MM.1S (cell line): ENCODE results near the gene DCXR.

Source experiments
- DNase-seq: peaks from one replicate; pipeline ENCODE4 v3.0.0-alpha.2; 2015
- H2AFZ ChIP-seq: fragments of 300-600 bp; sonication (generic); 2 replicates; pipeline ENCODE4 v1.6.0; 2016; ENCODE audit warnings: antibody characterized with exemption, low read length
- H3F3A ChIP-seq: fragments of 300-600 bp; sonication (generic); 2 replicates; pipeline ENCODE4 v1.6.1; 2016; ENCODE audit warnings: mild to moderate bottlenecking, antibody characterized with exemption, low read length, moderate library complexity, mixed read lengths; ENCODE audit not compliant: insufficient read depth
- H3K27ac ChIP-seq: fragments of 300-600 bp; sonication (generic); 2 replicates; pipeline ENCODE4 v1.5.1; 2016; ENCODE audit warnings: mild to moderate bottlenecking, low read length
- H3K27me3 ChIP-seq: fragments of 300-600 bp; sonication (generic); replicated peaks from 2 replicates; pipeline ENCODE4 v1.6.0; 2016; ENCODE audit warnings: low read length; ENCODE audit not compliant: insufficient read depth
- H3K36me3 ChIP-seq: fragments of 300-600 bp; sonication (generic); replicated peaks from 2 replicates; pipeline ENCODE4 v1.6.1; 2016; ENCODE audit warnings: mild to moderate bottlenecking, low read length, mixed read lengths; ENCODE audit not compliant: insufficient read depth
- H3K4me1 ChIP-seq: fragments of 300-600 bp; sonication (generic); 2 replicates; pipeline ENCODE4 v1.6.1; 2016; ENCODE audit warnings: low read length, mixed read lengths
- H3K4me2 ChIP-seq: fragments of 300-600 bp; sonication (generic); 2 replicates; pipeline ENCODE4 v1.6.0; 2016; ENCODE audit warnings: low read depth, low read length
- H3K4me3 ChIP-seq: fragments of 300-600 bp; sonication (generic); 2 replicates; pipeline ENCODE4 v1.5.1; 2016; ENCODE audit warnings: low read length, mixed read lengths
- H3K79me2 ChIP-seq: fragments of 300-600 bp; sonication (generic); 2 replicates; pipeline ENCODE4 v1.6.1; 2016; ENCODE audit warnings: mixed run types, low read length, mixed read lengths
- H3K9ac ChIP-seq: fragments of 300-600 bp; sonication (generic); 2 replicates; pipeline ENCODE4 v1.6.1; 2016; ENCODE audit warnings: low read length, mixed read lengths
- H3K9me2 ChIP-seq: fragments of 300-600 bp; sonication (generic); replicated peaks from 2 replicates; pipeline ENCODE4 v1.6.1; 2016; ENCODE audit warnings: mild to moderate bottlenecking, low read length, mixed read lengths; ENCODE audit not compliant: insufficient read depth
- H3K9me3 ChIP-seq: fragments of 300-600 bp; sonication (generic); replicated peaks from 2 replicates; pipeline ENCODE4 v1.6.1; 2016; ENCODE audit warnings: mild to moderate bottlenecking, low read length, mixed read lengths; ENCODE audit not compliant: insufficient read depth
- H4K20me1 ChIP-seq: fragments of 300-600 bp; sonication (generic); 2 replicates; pipeline ENCODE4 v1.6.1; 2016; ENCODE audit warnings: mild to moderate bottlenecking, low read length, moderate library complexity, mixed read lengths; ENCODE audit not compliant: insufficient read depth
- EZH2 ChIP-seq: fragments of 300-600 bp; sonication (generic); optimal IDR thresholded peaks from 2 replicates; pipeline ENCODE3; 2017; ENCODE audit warnings: low read depth, mild to moderate bottlenecking, antibody characterized with exemption, low read length, mixed read lengths
- EZH2phosphoT487 ChIP-seq: fragments of 300-600 bp; sonication (generic); IDR thresholded peaks from 2 replicates; pipeline ENCODE4 v1.6.1; 2018; ENCODE audit warnings: antibody characterized with exemption, low read length
- TF ChIP-seq, protein P1 (sequence below): fragments of 300-600 bp; sonication (generic); IDR thresholded peaks from 2 replicates; pipeline ENCODE4 v1.5.1; 2016; ENCODE audit warnings: antibody characterized with exemption, low read length, mixed read lengths

The DCXR gene

DNA sequence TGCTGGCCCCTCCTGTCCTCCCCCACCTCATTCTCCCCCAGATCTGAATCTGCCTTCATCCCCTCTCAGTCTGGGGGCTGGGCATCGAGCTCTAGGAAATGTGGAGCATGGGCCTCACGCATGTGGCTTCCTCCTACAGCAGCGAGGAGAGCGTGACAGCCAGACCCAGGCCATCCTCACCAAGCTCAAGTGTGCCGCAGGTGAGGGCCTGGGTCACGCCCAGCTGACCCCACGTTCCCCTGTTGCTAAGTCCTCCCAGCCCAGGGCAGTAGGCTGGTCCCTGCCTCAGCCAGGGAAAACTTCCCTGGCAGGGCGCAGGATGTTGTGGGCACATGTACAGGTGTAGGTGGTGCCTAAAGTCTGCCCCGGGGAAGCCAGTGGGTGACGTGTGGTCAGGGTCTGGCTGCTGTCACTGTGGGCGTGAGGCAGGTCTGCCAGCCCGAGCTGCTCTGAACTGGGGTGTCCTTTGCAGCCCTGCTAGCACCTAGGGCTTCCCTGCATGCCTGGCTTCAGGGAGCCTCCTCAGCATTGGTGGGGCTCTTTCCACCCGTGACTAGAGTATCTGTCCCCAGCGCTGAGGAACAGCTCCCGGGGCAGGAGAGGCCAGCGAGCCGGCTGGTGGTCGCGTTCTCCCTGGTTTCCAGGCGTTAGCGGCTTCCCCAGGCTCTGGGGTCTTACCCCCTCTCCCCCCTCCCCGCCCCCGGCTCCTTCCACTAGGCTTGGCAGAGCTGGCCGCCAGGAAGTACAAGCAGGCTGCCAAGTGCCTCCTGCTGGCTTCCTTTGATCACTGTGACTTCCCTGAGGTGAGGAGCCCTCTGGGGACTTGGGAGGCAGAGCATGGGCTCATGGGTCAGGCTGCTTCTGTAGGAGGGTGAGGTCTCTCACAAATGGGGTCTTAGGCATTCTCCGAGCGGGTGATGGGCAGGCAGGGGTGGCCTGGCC, 17.8 kb upstream of the DCXR start:
- Histone ChIP-seq H4K20me1 (no peaks in the 10 kb centered on the region), H3K27me3 (no peaks in the 10 kb centered on the region), H3K9me3 (no peaks in the 10 kb centered on the region), H3K27ac (no peak overlapping the region), H3F3A (peaks cover 3% of the 10 kb centered on the region; the same call in 1 of the 2 replicates), H3K4me1 (peaks cover 7% of the 10 kb centered on the region; the same call in 1 of the 2 replicates), H3K36me3 (no peaks in the 10 kb centered on the region), H3K9ac (no peak overlapping the region), H2AFZ (no peak overlapping the region), H3K9me2 (no peaks in the 10 kb centered on the region), H3K4me2 (no peak overlapping the region), H3K79me2 (peaks cover 24% of the 10 kb centered on the region), H3K4me3 (no peak overlapping the region)
- TF ChIP-seq, protein P1, sequence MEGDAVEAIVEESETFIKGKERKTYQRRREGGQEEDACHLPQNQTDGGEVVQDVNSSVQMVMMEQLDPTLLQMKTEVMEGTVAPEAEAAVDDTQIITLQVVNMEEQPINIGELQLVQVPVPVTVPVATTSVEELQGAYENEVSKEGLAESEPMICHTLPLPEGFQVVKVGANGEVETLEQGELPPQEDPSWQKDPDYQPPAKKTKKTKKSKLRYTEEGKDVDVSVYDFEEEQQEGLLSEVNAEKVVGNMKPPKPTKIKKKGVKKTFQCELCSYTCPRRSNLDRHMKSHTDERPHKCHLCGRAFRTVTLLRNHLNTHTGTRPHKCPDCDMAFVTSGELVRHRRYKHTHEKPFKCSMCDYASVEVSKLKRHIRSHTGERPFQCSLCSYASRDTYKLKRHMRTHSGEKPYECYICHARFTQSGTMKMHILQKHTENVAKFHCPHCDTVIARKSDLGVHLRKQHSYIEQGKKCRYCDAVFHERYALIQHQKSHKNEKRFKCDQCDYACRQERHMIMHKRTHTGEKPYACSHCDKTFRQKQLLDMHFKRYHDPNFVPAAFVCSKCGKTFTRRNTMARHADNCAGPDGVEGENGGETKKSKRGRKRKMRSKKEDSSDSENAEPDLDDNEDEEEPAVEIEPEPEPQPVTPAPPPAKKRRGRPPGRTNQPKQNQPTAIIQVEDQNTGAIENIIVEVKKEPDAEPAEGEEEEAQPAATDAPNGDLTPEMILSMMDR, result no peak
- no peak for TF ChIP-seq EZH2phosphoT487
- no peak for TF ChIP-seq EZH2
- no peak for DNase-seq

DNA sequence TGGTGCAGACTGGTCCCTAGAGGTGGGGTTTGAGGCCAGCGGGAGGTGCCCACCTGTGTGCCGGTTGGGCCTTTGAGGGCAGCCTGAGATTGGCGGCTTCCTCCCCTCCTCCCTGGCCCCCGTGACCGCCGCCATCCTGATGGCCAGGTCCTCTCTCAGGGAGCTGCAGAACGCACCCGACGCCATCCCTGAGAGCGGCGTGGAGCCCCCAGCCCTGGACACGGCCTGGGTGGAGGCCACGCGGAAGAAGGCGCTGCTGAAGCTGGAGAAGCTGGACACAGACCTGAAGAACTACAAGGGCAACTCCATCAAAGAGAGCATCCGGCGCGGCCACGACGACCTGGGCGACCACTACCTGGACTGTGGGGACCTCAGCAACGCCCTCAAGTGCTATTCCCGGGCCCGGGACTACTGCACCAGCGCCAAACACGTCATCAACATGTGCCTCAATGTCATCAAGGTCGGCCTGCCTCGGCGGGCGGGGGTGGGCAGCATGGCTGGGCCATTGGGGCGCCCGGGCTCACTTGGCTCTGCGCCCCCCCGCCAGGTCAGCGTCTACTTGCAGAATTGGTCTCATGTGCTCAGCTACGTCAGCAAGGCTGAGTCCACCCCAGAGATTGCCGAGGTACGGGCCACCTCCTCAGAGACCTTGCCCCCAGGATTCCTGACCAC, 17.0 kb upstream of the DCXR start:
- Histone ChIP-seq H3K4me3 (no peak overlapping the region), H3K36me3 (no peaks in the 10 kb centered on the region), H3K27ac (no peak overlapping the region), H3K4me2 (no peak overlapping the region), H2AFZ (no peak overlapping the region), H3K27me3 (no peaks in the 10 kb centered on the region), H3K4me1 (peaks cover 7% of the 10 kb centered on the region; the same call in 1 of the 2 replicates), H3K9me2 (no peaks in the 10 kb centered on the region), H3K9me3 (no peaks in the 10 kb centered on the region), H4K20me1 (no peaks in the 10 kb centered on the region), H3K79me2 (peaks cover 24% of the 10 kb centered on the region), H3K9ac (no peak overlapping the region), H3F3A (no peaks in the 10 kb centered on the region; the same call in 1 of the 2 replicates)
- DNase-seq, result no peak
- TF ChIP-seq EZH2phosphoT487, result no peak
- no peak for TF ChIP-seq EZH2
- TF ChIP-seq, protein P1, result no peak

DNA sequence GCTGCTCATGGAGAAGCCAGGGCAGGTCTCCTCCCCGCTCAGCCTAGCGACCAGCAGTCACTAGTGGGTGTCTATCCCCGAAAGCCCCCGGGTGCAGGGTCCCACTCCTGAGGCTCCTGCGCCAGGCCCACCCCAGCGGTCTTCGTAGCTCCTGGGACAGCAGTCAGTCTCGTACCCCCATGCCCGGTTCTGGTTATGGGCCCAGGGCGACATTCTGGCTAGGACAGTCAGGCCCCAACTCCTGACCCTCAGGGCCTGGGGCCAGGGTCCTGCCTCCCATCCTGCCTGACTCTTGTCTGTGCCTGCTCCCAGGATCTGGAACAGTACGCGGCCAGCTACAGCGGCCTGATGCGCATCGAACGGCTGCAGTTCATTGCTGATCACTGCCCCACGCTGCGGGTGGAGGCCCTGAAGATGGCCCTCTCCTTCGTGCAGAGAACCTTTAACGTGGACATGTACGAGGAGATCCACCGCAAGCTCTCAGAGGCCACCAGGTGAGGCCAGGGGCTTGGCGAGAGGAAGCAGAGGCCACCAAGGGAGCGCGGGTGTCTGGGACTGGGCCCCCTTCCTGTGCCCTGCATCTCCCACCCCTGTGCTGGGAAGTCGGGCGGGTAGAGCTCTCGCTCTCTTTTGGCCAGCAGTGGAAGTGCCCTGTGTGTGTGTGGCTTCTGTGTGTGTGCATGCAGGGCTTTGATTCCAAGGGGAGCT, 16.2 kb upstream of the DCXR start:
- Histone ChIP-seq H3K27ac (no peak overlapping the region), H3K9me2 (no peaks in the 10 kb centered on the region), H3K9me3 (no peaks in the 10 kb centered on the region), H4K20me1 (no peaks in the 10 kb centered on the region), H3F3A (no peaks in the 10 kb centered on the region; the same call in 1 of the 2 replicates), H3K79me2 (peaks cover 24% of the 10 kb centered on the region), H2AFZ (no peak overlapping the region), H3K27me3 (no peaks in the 10 kb centered on the region), H3K4me2 (peak overlapping the region; percentile 98; the same call in 1 of the 2 replicates), H3K36me3 (no peaks in the 10 kb centered on the region), H3K4me1 (peaks cover 7% of the 10 kb centered on the region; the same call in 1 of the 2 replicates), H3K4me3 (no peak overlapping the region), H3K9ac (no peak overlapping the region)
- no peak for DNase-seq
- TF ChIP-seq, protein P1, result no peak
- TF ChIP-seq EZH2phosphoT487, result no peak
